Measurements from ENCODE around the gene HSF4.

DNA sequence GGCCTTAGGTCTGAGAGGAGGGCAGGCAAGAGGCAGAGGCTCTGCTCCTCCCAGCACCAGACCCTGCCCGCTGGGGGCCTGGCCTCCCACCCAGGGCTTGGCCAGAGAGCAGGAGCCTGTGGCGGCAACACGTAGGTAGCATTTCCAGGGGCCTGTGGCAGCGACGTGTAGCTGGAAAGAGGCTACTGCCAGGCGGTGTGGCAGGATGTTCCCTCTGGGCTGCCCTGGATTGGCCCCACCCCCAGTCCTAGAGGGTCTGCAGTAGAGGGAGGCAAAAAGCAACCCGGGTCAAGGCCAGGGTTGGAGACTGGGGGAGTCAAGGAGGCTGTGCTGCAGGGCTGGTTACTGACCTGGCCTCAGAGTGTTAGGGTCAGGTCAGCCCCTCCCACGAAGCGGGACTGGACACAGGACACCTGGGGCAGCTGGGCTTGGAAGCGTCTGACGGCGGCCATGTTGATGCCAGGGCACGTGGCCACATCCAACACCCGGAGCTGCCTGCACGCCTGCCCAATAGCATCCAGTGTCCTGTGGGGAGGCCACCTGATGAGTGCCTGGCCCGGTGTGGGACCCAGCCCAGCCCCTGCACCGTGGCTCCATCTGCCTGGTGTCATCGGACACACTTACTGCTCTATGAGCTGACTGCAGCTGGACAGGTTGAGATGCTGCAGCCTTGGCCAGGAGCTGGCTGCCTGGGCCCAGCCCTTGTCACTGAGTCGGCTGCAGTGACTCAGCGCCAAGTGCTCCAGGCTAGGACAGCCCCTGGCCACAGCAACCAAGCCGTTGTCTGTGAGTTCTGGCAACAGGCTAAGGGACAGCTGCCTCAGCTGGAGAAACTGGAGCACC lies 42.9 kb downstream of the HSF4 start:
- TF ChIP-seq, protein P1, sequence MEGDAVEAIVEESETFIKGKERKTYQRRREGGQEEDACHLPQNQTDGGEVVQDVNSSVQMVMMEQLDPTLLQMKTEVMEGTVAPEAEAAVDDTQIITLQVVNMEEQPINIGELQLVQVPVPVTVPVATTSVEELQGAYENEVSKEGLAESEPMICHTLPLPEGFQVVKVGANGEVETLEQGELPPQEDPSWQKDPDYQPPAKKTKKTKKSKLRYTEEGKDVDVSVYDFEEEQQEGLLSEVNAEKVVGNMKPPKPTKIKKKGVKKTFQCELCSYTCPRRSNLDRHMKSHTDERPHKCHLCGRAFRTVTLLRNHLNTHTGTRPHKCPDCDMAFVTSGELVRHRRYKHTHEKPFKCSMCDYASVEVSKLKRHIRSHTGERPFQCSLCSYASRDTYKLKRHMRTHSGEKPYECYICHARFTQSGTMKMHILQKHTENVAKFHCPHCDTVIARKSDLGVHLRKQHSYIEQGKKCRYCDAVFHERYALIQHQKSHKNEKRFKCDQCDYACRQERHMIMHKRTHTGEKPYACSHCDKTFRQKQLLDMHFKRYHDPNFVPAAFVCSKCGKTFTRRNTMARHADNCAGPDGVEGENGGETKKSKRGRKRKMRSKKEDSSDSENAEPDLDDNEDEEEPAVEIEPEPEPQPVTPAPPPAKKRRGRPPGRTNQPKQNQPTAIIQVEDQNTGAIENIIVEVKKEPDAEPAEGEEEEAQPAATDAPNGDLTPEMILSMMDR (IDR thresholded peaks at IDR 0.05): no peak
- no peak for TF ChIP-seq POLR2A (IDR thresholded peaks at IDR 0.05)

Data from esophagus squamous epithelium (tissue), 4 donors.